Activated naive CD4-positive, alpha-beta T cell (primary cell): ENCODE measurements around the gene KRT9.
"Not testable (repeated sequence)": the region's sequence is repeated elsewhere in the genome, so short reads cannot be mapped to it uniquely, and the experiment has no call there.

Source experiments
- DNase-seq, 4 experiments: peaks; one replicate each; lab custom pipeline; 2025; lab: John Stamatoyannopoulos, UW

The KRT9 gene

GRCh38 chr17:41602524-41602923 lies 30.7 kb upstream of the KRT9 start:
- no peak for DNase-seq

DNA sequence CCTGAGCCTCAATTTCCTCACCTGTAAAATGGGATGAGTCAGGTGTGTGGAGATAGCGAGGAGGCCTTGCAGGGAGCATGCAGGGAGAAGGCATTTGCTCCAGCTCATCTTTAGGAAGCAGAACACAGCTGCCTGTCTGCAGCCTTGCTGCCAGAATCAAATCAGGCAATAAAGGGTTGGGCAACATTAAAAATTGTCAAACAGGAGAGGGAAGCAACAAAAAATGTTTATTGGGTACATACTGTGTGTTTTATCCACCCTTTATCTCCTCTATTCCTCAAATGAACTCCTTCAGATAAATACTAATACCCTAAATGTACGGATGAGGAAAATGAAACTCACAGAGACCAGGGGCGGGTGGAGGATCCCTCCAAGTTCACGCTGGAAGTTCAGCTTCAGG lies 28.5 kb upstream of the KRT9 start:
- no peak for DNase-seq

DNA sequence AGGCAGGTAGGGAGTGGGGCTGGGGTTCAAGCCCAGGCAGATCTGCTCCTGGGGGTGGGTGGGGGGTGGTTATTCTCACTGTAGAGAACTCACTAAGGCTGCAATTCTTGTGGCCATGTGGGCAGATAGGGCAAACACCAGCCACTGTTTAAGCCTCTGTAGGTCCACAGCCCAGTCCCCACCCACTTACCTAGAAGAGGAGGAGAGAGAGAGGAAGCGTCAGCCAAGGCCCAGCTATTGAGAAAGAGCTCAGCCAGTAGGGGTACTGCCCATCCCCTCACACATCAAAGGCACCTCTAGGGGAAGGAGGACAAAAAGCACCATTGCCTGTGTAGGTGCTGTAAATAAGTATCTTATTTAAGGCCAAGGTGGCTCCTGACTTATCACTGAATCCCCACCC lies 27.8 kb upstream of the KRT9 start:
- DNase-seq: no peak

GRCh38 chr17:41595585-41595984 lies 23.7 kb upstream of the KRT9 start:
- DNase-seq: no peak

- DNase-seq: no peak
Measured at GRCh38 chr17:41594363-41594915, 22.6 kb upstream of the KRT9 start.

DNA sequence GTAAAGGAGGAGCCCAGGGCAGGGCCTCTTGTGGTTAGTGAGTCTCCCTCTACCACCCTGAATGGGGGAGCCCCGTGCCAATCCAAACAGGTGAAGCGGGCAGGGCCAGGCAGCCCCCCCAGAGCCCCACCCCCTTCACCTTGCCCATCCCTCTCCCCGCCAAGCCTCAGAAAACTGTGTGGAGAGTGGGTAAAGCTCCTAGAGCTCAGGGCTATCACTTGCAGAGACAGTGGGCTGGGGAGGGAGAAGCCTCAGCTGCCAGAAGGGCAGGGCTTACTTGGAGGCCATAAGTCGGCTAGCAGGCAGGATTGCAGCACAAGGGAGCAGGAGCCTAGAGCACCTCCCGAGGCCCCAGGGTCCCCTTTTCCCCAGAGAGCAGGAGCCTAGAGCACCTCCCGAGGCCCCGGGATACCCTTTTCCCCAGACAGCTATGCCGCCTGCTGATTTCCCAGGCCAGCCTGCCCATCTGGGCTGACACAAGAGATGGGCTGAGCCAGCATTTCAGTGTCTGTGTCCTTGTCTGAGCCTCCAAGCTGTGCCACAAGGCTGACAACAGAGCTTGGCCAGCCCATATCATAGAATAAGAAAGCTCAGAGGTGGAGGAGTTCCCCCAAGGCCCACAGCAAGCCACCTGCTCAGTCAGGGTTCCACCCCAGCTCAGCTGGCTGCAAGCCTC lies 21.6 kb upstream of the KRT9 start:
- no peak for DNase-seq

DNA sequence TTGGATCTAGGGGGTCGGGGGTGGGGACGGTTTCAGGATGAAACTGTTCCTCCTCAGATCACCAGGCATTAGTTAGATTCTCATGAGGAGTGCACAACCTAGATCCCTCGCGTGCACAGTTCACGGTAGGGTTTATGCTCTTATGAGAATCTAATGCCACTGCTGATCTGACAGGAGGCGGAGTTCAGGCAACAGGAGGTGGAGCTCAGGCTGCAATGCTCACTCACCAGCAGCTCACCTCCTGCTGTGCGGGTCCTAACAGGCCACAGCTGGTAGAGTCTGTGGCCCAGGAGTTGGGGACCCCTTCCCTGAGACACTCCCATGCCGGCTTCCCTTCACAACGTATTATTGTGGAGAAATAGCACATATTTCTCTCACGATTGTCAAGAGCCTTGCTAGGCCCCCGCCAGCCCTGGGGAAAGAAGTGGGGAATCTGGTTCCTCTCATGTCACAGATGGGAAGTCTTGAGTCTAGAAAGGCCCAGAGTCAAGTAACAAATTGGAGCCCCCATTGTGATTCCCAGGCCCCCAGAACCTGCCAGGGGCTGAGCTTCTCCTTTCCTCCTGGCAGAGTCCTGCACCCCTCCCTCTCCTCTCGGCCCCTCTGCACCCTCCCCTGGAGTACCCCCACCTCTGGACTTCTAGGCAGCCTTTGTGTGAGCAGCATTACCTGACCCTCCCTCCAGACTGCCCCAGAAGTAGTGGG lies 20.9 kb upstream of the KRT9 start:
- no peak for DNase-seq

DNA sequence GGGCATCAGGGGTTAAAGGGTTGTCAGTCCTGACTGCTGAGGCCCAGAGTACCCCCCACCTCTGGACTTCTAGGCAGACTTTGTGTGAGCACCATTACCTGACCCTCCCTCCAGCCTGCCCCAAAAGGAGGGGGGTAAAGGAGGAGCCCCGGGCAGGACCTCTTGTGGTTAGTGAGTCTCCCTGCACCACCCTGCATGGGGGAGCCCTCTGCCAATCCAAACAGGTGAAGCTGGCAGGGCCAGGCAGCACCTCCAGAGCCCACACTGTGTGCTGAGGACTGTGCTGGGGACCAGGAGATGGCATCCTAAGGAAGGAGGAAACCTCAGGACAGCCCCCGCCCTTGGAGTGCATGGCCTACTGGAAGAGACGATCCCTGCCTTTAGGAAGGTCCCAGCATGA lies 17.4 kb upstream of the KRT9 start:
- no peak for DNase-seq

DNA sequence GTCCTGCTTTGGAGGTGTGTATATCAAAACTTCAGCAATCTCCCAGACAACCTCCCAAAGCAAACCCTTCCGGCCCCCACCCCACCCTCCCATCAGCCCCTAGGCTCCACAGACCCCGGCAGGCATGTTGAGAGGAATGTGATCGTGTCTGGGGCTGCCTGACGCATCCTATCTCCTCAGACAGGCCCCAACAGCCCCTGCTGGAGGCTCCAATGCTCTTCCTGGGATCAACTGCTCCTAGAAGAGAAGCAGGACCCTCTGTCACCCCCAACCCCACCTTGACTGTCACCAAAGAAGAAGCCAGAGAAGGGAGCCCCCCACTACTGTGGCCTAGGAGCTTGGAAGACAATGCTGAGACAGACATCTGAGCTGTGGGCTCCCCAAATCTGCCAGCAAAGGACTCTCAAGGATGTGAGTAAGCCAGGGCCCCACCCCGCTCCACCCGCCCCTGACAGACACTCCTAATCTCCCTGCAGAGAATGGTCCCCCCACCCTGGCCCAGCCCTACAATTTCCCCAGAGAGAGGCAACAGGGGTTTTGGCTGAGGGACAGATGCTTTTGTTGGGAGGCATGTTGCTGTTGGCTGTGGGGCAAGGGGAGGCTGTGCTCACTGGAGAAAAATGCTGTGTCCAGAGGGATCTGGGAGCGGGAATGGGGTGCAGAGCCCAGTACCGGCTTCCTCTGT lies 16.4 kb upstream of the KRT9 start:
- DNase-seq: no peak

- DNase-seq: no peak
Measured at GRCh38 chr17:41586863-41587495, 15.1 kb upstream of the KRT9 start, which contains the start of gene KRT14. TSS of gene KRT14 (minus strand) at chr17:41586895. CDS start at chr17:41586834, 61 bp downstream.

- no peak for DNase-seq
Measured at GRCh38 chr17:41585301-41586056, 13.6 kb upstream of the KRT9 start.

DNA sequence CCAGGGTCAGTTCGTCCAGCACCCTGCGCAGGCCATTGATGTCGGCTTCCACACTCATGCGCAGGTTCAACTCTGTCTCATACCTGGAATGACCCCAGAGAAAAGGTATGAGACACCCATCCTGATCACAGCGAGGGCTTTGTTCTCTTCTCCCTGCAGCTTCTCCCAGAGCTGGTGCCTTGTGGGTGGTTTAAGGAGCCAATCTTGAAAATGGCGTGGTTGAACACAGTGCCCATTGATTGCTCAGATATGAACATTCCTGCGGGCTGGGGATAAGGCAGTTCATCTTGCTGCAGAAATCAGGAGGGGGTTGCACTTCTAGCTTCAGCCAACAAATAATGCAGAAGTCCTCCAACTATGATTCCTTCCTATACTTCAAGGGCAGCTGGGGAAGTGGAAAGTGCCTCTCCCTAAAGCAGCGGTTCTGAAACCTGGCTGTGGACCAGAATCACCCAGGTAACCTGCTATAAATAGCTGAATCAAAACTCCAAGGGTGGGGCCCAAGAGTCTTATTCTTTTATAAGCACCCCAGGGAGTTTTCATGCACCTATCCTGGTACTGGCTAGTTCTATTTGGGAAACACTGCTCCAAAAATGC lies 12.6 kb upstream of the KRT9 start:
- not testable (repeated sequence) for DNase-seq

DNA sequence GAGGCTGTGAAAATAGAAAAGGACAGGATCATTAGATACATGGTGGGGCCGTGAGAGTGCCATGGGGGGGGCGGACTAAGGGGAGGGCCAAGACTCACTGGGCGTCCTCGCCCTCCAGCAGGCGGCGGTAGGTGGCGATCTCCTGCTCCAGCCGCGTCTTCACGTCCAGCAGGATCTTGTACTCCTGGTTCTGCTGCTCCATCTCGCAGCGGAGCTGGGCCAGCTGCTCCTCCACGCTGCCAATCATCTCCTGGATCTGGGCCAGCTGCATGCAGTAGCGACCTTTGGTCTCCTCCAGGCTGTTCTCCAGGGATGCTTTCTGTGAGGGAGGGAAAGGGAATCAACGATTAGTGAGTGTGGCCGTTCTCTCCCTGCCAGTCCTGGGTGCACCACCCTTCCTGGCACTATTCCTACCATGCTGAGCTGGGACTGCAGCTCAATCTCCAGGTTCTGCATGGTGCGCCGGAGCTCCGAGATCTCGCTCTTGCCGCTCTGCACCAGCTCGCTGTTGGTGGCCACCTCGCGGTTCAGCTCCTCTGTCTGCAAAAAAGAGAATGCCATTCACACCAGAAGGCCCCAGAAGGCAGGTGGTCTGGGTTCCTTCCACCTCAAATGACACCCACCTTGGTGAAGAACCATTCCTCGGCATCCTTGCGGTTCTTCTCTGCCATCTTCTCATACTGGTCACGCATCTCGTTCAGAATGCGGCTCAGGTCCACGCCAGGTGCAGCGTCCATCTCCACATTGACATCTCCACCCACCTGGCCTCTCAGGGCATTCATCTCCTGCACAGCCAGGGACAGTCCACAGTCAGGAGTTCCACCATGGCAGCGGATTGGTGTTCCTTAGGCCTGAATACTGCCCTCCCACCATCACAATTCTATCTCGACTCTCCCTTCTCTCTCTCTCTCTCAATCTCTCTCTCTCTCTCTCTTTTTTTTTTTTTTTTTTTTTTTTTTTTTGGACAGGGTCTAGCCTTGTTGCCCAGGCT lies 11.6 kb upstream of the KRT9 start:
- no peak for DNase-seq

DNA sequence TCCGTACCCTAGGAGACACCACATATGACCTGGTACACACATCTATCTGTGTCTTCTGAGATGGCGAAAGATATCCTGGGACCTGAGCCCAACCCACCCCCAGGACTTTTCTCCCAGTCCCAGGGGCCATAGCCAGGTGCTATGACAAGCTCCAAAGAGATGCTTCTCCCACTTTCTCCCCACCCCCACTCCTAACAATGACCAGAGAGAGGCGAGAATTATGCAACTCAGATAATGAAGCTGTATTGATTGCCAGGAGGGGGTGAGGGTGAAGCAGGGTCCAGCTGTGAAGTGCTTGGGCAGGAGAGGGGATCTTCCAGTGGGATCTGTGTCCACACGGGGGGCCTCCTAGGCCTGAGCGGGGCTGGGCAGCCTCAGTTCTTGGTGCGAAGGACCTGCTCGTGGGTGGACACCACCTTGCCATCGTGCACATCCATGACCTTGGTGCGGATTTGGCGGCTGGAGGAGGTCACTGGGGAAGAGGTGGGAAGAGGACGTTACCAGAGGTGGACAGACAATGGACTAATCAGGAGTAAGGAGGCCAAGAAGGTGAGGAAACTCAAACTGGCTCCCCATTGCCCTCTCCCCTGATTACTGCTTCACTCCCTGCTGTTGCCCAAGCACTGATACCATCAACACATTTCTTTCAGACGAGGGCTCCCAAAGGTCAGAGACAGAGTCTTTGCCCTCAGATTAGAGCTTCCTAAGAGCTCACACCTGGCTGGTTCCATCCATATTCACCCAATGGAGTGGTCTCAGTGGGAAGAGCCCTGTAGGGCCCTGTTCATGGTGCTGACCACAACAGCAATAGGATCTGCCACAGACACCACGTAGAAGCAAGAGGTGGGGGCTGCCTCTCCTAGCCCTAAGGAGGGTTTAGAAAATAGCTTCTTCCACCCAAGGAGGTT lies 10.5 kb upstream of the KRT9 start:
- not testable (repeated sequence) for DNase-seq

- no peak for DNase-seq
Measured at GRCh38 chr17:41581366-41582060, 9.7 kb upstream of the KRT9 start.

GRCh38 chr17:41580687-41581365 lies 9.0 kb upstream of the KRT9 start:
- DNase-seq: no peak

GRCh38 chr17:41580244-41580575 lies 8.4 kb upstream of the KRT9 start:
- no peak for DNase-seq
